Neural progenitor cell (in vitro differentiated cells): ENCODE measurements around the gene CNOT6L. TPM values are rescaled to one million over a fixed set of nuclear protein-coding genes. Genes with fewer than 3 reads are reported as not detected.

Experiments
- DNase-seq: peaks from one replicate; pipeline ENCODE4 v3.0.0-alpha.2; 2016; ENCODE audit warnings: low spot score
- H2AFZ ChIP-seq: fragments of 200-600 bp; sonication (generic); replicated peaks from 2 replicates; pipeline ENCODE4 v1.6.1; 2016; ENCODE audit warnings: antibody characterized with exemption
- H3F3A ChIP-seq: fragments of 200-600 bp; sonication (generic); 2 replicates; pipeline ENCODE4 v1.6.1; 2016; ENCODE audit warnings: antibody characterized with exemption, low read depth
- H3K27ac ChIP-seq: fragments of 200-600 bp; sonication (generic); 2 replicates; pipeline ENCODE4 v1.5.1; 2016; ENCODE audit warnings: mild to moderate bottlenecking
- H3K27me3 ChIP-seq: fragments of 200-600 bp; sonication (generic); 2 replicates; pipeline ENCODE4 v1.6.1; 2016; ENCODE audit warnings: mild to moderate bottlenecking, moderate library complexity
- H3K36me3 ChIP-seq: fragments of 200-600 bp; sonication (generic); 2 replicates; pipeline ENCODE4 v1.5.1; 2016
- H3K4me1 ChIP-seq: fragments of 200-600 bp; sonication (generic); 2 replicates; pipeline ENCODE4 v1.6.1; 2016; ENCODE audit warnings: mixed run types
- H3K4me2 ChIP-seq: fragments of 200-600 bp; sonication (generic); 2 replicates; pipeline ENCODE4 v1.6.1; 2016
- H3K4me3 ChIP-seq: fragments of 200-600 bp; sonication (generic); 2 replicates; pipeline ENCODE4 v1.5.1; 2016
- H3K79me2 ChIP-seq: fragments of 200-600 bp; sonication (generic); 2 replicates; pipeline ENCODE4 v1.6.1; 2016; ENCODE audit warnings: low read depth
- H3K9ac ChIP-seq: fragments of 200-600 bp; sonication (generic); 2 replicates; pipeline ENCODE4 v1.6.1; 2016
- H3K9me3 ChIP-seq: fragments of 200-600 bp; sonication (generic); 2 replicates; pipeline ENCODE4 v1.5.1; 2016; ENCODE audit warnings: low read depth
- H4K20me1 ChIP-seq: fragments of 200-600 bp; sonication (generic); 2 replicates; pipeline ENCODE4 v1.6.1; 2016; ENCODE audit warnings: low read depth
- H3K27ac Mint-ChIP-seq: 3 replicates; pipeline ENCODE4 v1.8.0; 2021; ENCODE audit warnings: mixed read lengths
- H3K27me3 Mint-ChIP-seq: 2 replicates; pipeline ENCODE4 v1.8.0; 2022; ENCODE audit warnings: low read depth, mild to moderate bottlenecking, inconsistent platforms, moderate library complexity, mixed read lengths; ENCODE audit not compliant: insufficient read depth
- H3K36me3 Mint-ChIP-seq: 3 replicates; pipeline ENCODE4 v1.8.0; 2021; ENCODE audit warnings: mixed read lengths
- H3K4me1 Mint-ChIP-seq: 3 replicates; pipeline ENCODE4 v1.8.0; 2021; ENCODE audit warnings: mixed read lengths
- H3K4me3 Mint-ChIP-seq: 3 replicates; pipeline ENCODE4 v1.8.0; 2021; ENCODE audit warnings: mild to moderate bottlenecking, moderate library complexity, mixed read lengths
- H3K9me3 Mint-ChIP-seq: 3 replicates; pipeline ENCODE4 v1.8.0; 2020; ENCODE audit warnings: mixed read lengths
- CTCF ChIP-seq: fragments of 200-600 bp; sonication (generic); IDR thresholded peaks from 2 replicates; pipeline ENCODE4 v1.5.1; 2017; ENCODE audit warnings: antibody characterized with exemption, mild to moderate bottlenecking
- EZH2 ChIP-seq: fragments of 200-600 bp; sonication (generic); IDR thresholded peaks from 2 replicates; pipeline ENCODE4 v1.6.1; 2017; ENCODE audit warnings: antibody characterized with exemption, mild to moderate bottlenecking, moderate library complexity
- EZH2phosphoT487 ChIP-seq: fragments of 200-600 bp; sonication (generic); IDR thresholded peaks from 2 replicates; pipeline ENCODE4 v1.6.1; 2017; ENCODE audit warnings: antibody characterized with exemption
- total RNA-seq: library from RNA; depleted of rRNA; stranded (reverse); fragments of >200 nt; gene quantifications from 2 replicates; pipeline ENCODE4 v1.2.3, GENCODE V29; 2015; ENCODE audit warnings: low replicate concordance

The CNOT6L gene
- total RNA-seq, 1 donor from 2014 or later, result 7.5 TPM

DNA sequence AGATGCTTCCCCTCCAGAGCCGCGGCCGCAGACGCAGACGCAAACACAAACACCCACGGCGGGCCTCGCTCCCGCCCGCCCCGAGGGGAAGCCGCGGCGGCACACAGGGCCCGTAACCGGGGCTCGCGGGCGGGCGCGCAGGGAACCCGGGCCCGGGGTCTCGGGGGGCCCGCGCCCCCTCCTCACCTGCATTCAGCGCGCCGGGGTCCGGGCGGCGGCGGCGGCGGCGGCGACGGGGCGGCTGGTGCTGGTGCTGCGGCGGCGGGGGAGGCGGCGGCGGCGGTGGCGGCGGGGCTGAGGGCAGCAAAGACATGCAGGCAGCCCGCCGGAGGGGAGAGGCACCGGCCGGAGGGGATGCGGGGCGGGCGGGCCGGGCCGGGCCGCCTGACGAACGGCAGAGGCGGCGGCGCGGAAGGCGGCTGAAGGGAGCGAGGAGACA, 255 bp upstream of the CNOT6L start:
- no peak overlapping the region for H3K9ac ChIP-seq
- TF ChIP-seq EZH2 (peak; percentile 66), EZH2phosphoT487 (no peak)
- peak overlapping the region; percentile 99 for H2AFZ ChIP-seq
- Mint-ChIP-seq H3K9me3 (no peaks in the 10 kb centered on the region), H3K4me3 (peak overlapping the region; percentile 100), H3K27me3 (peaks cover 9% of the 10 kb centered on the region), H3K4me1 (peaks cover 19% of the 10 kb centered on the region), H3K27ac (peak overlapping the region; percentile 92), H3K36me3 (no peaks in the 10 kb centered on the region)
- peaks cover 8% of the 10 kb centered on the region for H3K4me1 ChIP-seq
- DNase-seq, result no peak
- peaks cover 15% of the 10 kb centered on the region for H3F3A ChIP-seq
- H3K27me3 ChIP-seq, result peaks cover 23% of the 10 kb centered on the region
- H4K20me1 ChIP-seq, result peaks cover 13% of the 10 kb centered on the region
- no peaks in the 10 kb centered on the region for H3K36me3 ChIP-seq
- H3K79me2 ChIP-seq, result peaks cover 12% of the 10 kb centered on the region
- peak overlapping the region; percentile 87 for H3K4me3 ChIP-seq
- no peak overlapping the region for H3K27ac ChIP-seq
- no peaks in the 10 kb centered on the region for H3K9me3 ChIP-seq
- peak overlapping the region; percentile 95 for H3K4me2 ChIP-seq

- Histone ChIP-seq H3K36me3 (no peaks in the 10 kb centered on the region), H3K9me3 (no peaks in the 10 kb centered on the region), H4K20me1 (peaks cover 15% of the 10 kb centered on the region), H3K27ac (peak overlapping the region; percentile 2), H3K4me3 (peak overlapping the region; percentile 87), H3K4me1 (peaks cover 8% of the 10 kb centered on the region), H3K9ac (no peak overlapping the region), H3K4me2 (peak overlapping the region; percentile 77), H2AFZ (peak overlapping the region; percentile 99), H3K27me3 (peaks cover 23% of the 10 kb centered on the region), H3K79me2 (peaks cover 12% of the 10 kb centered on the region), H3F3A (peaks cover 15% of the 10 kb centered on the region)
- DNase-seq, result peak; percentile 81
- no peaks in the 10 kb centered on the region for H3K36me3 Mint-ChIP-seq
- TF ChIP-seq EZH2 (no peak), EZH2phosphoT487 (peak; percentile 0), CTCF (peak; percentile 54)
- H3K27me3 Mint-ChIP-seq, result peaks cover 9% of the 10 kb centered on the region
- peak overlapping the region; percentile 64 for H3K27ac Mint-ChIP-seq
- H3K4me3 Mint-ChIP-seq, result peak overlapping the region; percentile 93
- no peaks in the 10 kb centered on the region for H3K9me3 Mint-ChIP-seq
- H3K4me1 Mint-ChIP-seq, result peaks cover 19% of the 10 kb centered on the region
Measured at GRCh38 chr4:77818073-77818601, 1.0 kb downstream of the CNOT6L start.

- H3K27me3 Mint-ChIP-seq, result peaks cover 9% of the 10 kb centered on the region
- TF ChIP-seq CTCF (no peak), EZH2phosphoT487 (no peak), EZH2 (no peak)
- peaks cover 12% of the 10 kb centered on the region for H3K79me2 ChIP-seq
Measured at GRCh38 chr4:77817304-77818072, 1.7 kb downstream of the CNOT6L start.

DNA sequence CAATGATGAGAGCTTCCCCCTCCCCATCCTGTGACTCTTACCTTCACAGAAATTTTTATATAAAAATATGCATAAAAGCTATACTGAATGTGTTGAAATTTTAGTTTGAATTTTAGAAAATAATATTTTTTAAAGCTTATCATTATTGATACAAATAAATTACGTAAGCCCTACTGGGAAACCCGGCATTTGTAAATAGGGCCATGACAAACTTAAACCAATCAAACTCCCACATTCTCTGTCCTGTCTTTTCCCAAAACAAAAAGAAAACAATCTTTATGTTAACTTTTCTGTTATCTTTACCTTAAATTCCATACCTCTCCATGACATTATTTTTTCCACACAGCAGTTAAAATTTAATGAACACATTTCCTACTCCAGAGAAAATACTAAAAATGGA, 2.6 kb downstream of the CNOT6L start:
- Mint-ChIP-seq H3K9me3 (peaks cover 4% of the 10 kb centered on the region), H3K4me1 (peaks cover 19% of the 10 kb centered on the region), H3K27me3 (peaks cover 6% of the 10 kb centered on the region), H3K4me3 (no peak overlapping the region), H3K27ac (no peak overlapping the region), H3K36me3 (no peaks in the 10 kb centered on the region)
- H3K4me1 ChIP-seq, result peaks cover 8% of the 10 kb centered on the region
- H2AFZ ChIP-seq, result no peak overlapping the region
- peaks cover 15% of the 10 kb centered on the region for H4K20me1 ChIP-seq
- no peak overlapping the region for H3K4me3 ChIP-seq
- peaks cover 15% of the 10 kb centered on the region for H3F3A ChIP-seq
- peaks cover 22% of the 10 kb centered on the region for H3K27me3 ChIP-seq
- H3K36me3 ChIP-seq, result no peaks in the 10 kb centered on the region
- no peak for TF ChIP-seq CTCF
- no peak for TF ChIP-seq EZH2phosphoT487
- TF ChIP-seq EZH2, result no peak
- no peak overlapping the region for H3K4me2 ChIP-seq
- no peak overlapping the region for H3K9ac ChIP-seq
- no peak overlapping the region for H3K27ac ChIP-seq
- DNase-seq, result no peak
- H3K79me2 ChIP-seq, result peaks cover 12% of the 10 kb centered on the region
- no peaks in the 10 kb centered on the region for H3K9me3 ChIP-seq

More at GRCh38 chr4:77817304-77818072, 1.7 kb downstream of the CNOT6L start:
- Histone ChIP-seq H3K9ac (no peak overlapping the region), H3K36me3 (no peaks in the 10 kb centered on the region), H3K4me3 (peak overlapping the region; percentile 87), H3K4me1 (peaks cover 8% of the 10 kb centered on the region), H3F3A (peaks cover 15% of the 10 kb centered on the region), H2AFZ (no peak overlapping the region), H3K9me3 (no peaks in the 10 kb centered on the region), H3K27me3 (peaks cover 23% of the 10 kb centered on the region), H3K27ac (no peak overlapping the region), H3K4me2 (peak overlapping the region; percentile 77), H4K20me1 (peaks cover 15% of the 10 kb centered on the region)
- Mint-ChIP-seq H3K36me3 (no peaks in the 10 kb centered on the region), H3K4me1 (peaks cover 19% of the 10 kb centered on the region), H3K4me3 (peak overlapping the region; percentile 93), H3K27ac (no peak overlapping the region), H3K9me3 (peaks cover 2% of the 10 kb centered on the region)
- no peak for DNase-seq
